ENCODE results near the gene QSOX2. TPM values are rescaled to one million over a fixed set of nuclear protein-coding genes. Genes with fewer than 3 reads are reported as not detected.
A peak's percentile ranks its signal among the peaks of the same experiment; 100 is the strongest.

QSOX2 gene
- total RNA-seq, 4 donors from 2014 or later, result 5.1 to 23.9 (median 7.4) TPM

DNA sequence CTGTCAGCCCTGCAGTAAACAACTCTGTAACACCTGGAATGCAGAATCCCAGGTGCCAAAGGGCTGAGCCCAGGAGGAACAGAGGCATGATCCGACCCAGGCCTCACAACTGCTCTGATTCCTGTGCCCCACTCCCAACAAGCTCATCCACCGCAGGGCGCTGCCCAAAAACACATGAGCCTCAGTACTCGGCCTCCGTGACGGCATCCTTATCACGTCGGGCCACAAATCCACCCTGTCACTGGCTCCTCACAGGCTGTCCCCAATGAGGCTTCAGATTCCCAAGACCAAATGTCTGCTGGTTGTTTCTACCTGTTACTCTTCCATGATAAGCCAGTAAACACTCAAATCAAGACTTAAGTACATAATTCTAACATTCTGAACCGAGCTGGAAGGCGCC lies 15.2 kb downstream of the QSOX2 start:
- TF ChIP-seq POLR2A (IDR thresholded peaks at IDR 0.05), result no peak
- TF ChIP-seq, protein P1, sequence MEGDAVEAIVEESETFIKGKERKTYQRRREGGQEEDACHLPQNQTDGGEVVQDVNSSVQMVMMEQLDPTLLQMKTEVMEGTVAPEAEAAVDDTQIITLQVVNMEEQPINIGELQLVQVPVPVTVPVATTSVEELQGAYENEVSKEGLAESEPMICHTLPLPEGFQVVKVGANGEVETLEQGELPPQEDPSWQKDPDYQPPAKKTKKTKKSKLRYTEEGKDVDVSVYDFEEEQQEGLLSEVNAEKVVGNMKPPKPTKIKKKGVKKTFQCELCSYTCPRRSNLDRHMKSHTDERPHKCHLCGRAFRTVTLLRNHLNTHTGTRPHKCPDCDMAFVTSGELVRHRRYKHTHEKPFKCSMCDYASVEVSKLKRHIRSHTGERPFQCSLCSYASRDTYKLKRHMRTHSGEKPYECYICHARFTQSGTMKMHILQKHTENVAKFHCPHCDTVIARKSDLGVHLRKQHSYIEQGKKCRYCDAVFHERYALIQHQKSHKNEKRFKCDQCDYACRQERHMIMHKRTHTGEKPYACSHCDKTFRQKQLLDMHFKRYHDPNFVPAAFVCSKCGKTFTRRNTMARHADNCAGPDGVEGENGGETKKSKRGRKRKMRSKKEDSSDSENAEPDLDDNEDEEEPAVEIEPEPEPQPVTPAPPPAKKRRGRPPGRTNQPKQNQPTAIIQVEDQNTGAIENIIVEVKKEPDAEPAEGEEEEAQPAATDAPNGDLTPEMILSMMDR (IDR thresholded peaks at IDR 0.05), result no peak
- Histone ChIP-seq H3K36me3 (no peaks in the 10 kb centered on the region), H3K9me3 (no peaks in the 10 kb centered on the region), H3K27me3 (no peaks in the 10 kb centered on the region), H3K4me3 (no peak overlapping the region), H3K4me1 (peaks cover 0 to 11% (median 2%) of the 10 kb centered on the region in 4 donors), H3K27ac (no peak overlapping the region)
- DNase-seq, result no peak

DNA sequence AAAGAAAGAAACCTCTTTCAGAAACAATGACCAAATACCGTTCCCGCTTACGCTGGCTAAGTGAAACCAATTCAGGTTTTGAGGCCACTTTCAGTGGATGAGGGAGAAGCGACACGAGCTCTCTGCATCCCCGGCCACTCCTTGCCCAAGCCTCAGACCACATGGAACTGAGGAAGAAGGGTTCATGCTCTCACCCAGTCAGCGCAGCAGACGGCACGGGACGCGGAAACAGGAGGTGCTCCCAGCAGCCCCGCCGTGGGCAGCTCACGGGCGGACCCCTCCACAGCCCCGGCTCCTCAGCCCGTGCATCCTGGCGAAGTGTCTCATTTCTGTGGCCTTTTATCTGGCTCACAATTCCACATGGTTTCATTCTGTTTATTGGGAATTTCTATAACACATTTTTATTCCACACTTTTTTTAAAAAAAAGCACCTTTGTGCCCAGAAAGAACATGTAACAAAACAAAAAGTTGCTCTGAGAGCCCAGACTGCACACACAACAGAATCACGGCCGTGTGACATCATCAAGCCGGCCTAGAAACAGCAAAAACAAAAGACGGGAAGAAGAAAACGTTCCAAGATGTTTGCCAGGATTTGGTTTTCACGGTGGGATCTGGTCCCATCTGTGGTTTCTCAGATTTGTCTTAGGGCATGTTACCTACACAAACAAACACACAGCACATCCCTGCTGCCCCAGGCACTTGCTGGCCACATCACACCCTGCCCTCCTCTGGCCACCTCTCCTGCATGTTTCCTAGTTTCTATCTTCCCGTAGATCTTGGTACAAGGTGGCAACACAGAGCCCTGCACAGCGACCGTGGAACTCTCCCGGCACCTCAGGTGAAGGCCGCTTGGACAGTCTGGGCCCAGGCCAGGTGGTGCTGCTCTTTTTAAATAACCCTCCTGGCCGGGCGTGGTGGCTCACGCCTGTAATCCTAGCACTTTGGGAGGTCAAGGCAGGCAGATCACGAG lies 16.2 kb downstream of the QSOX2 start:
- peaks cover 0 to 15% (median 2%) of the 10 kb centered on the region in 4 donors for H3K4me1 ChIP-seq
- DNase-seq, result no peak
- peaks cover 0 to under 1% (median 0%) of the 10 kb centered on the region in 3 donors for H3K36me3 ChIP-seq
- no peaks in the 10 kb centered on the region for H3K27me3 ChIP-seq
- H3K4me3 ChIP-seq, result no peak overlapping the region
- no peaks in the 10 kb centered on the region for H3K9me3 ChIP-seq
- H3K27ac ChIP-seq, result no peak overlapping the region
- TF ChIP-seq, protein P1 (IDR thresholded peaks at IDR 0.05), result no peak
- no peak for TF ChIP-seq POLR2A (IDR thresholded peaks at IDR 0.05)

DNA sequence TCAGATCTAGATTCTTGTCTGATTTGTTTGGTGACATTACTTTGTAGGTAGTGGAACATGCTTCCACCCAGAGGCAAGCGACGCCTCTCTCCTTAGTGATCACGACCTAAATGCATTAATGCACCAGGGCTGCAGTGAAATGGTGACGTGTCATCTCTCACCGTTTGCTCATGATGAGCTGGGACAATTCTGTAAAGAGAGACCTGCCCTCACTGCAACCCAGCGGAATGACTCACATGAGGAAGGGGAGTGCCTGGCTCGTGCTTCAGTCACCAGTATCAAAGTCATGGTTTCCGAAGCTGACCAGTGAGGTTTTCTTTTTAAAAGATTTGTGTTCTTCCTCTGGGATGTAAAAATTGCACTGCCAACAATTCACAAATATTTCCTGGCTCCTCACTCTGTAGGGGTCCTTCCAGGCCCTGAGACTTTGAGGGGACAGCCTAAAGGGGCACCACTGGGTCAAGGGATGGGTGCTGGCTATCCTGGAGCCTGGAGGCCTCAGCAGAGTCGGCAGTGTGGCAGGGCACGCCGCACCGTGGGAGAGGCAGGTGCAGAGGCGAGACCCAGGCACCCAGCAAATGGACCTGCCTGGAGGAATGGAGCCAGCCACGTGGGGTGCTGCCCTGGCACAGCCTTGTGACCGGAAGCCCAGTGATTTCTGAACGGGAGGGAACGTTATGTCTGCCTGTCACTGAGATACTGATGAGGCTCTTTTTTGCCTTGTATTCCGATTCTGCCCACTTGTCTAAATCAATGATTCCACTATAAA lies 17.3 kb downstream of the QSOX2 start:
- Histone ChIP-seq H3K9me3 (no peaks in the 10 kb centered on the region), H3K4me1 (peaks cover 0 to 20% (median 2%) of the 10 kb centered on the region in 4 donors), H3K36me3 (peaks cover 0 to 10% (median 0%) of the 10 kb centered on the region in 3 donors), H3K27ac (no peak overlapping the region), H3K27me3 (no peaks in the 10 kb centered on the region), H3K4me3 (no peak overlapping the region)
- TF ChIP-seq POLR2A (IDR thresholded peaks at IDR 0.05), result no peak
- TF ChIP-seq, protein P1 (IDR thresholded peaks at IDR 0.05), result no peak
- no peak for DNase-seq

DNA sequence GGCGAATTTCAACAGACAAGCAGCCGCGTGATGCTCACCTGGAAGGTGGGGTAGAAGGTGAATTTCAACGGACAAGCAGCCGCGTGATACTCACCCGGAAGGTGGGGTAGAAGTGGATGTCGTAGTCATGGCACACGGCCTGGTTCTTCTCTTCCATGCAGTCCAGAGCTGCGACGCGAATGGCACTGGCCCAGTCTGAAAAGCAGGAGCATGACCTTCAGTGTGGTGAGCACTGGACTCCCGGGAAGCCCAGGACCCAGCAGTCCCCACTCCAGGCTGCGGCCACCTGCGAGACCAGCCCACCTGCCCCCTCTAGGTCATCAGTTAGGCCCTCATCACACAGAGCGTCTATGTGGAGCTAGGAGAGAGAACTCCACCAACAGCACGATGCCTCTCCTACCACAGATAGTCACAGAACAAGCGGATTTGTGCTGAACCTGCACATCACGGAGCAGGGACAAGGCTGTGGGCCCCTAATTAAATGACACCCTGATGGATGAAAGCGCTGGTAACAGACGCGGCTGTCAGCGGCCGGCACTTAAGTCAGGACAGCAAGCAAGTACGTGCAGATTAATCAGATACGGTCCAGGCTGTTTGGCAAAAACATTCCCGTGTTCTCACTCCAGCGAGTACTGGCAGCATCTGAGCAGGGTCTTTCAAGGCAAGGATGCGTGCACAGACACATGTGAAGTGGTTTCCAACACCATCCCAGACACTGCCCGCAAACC lies 18.8 kb downstream of the QSOX2 start:
- TF ChIP-seq, protein P1 (IDR thresholded peaks at IDR 0.05), result no peak
- TF ChIP-seq POLR2A (IDR thresholded peaks at IDR 0.05), result no peak
- Histone ChIP-seq H3K27me3 (no peaks in the 10 kb centered on the region), H3K27ac (peak overlapping the region in 2 of 4 donors; percentile 81 to 86), H3K36me3 (peaks cover 0 to 16% (median 0%) of the 10 kb centered on the region in 3 donors), H3K9me3 (no peaks in the 10 kb centered on the region), H3K4me3 (no peak overlapping the region), H3K4me1 (peaks cover 0 to 20% (median 2%) of the 10 kb centered on the region in 4 donors)
- DNase-seq, result no peak

All from Peyer's patch (tissue), 4 donors.